COLO829 (cell line): Measurements from ENCODE around the gene PCDHGA7.
"Not testable (repeated sequence)": the region's sequence is repeated elsewhere in the genome, so short reads cannot be mapped to it uniquely, and the experiment has no call there.

Source experiments
- DNase-seq: peaks from one replicate; pipeline ENCODE4 v3.0.0; 2012; ENCODE audit warnings: low spot score

PCDHGA7 gene

GRCh38 chr5:141430332-141431113, 48.0 kb downstream of the PCDHGA7 start, which contains the start of gene PCDHGA12:
TSS of gene PCDHGA12 (plus strand) at chr5:141430507. CDS start at chr5:141430760, 253 bp downstream.
- no peak for DNase-seq

GRCh38 chr5:141431286-141431685, 48.7 kb downstream of the PCDHGA7 start:
- DNase-seq, result no peak

GRCh38 chr5:141432308-141432707, 49.8 kb downstream of the PCDHGA7 start:
- not testable (repeated sequence) for DNase-seq

DNA sequence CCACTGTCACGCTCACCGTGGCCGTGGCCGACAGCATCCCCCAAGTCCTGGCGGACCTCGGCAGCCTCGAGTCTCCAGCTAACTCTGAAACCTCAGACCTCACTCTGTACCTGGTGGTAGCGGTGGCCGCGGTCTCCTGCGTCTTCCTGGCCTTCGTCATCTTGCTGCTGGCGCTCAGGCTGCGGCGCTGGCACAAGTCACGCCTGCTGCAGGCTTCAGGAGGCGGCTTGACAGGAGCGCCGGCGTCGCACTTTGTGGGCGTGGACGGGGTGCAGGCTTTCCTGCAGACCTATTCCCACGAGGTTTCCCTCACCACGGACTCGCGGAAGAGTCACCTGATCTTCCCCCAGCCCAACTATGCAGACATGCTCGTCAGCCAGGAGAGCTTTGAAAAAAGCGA, 50.2 kb downstream of the PCDHGA7 start:
- not testable (repeated sequence) for DNase-seq

- no peak for DNase-seq
Measured at GRCh38 chr5:141434006-141434405, 51.5 kb downstream of the PCDHGA7 start.
